HepG2 (cell line): ENCODE results near the gene ZNF670. TPM values are rescaled to one million over a fixed set of nuclear protein-coding genes. Genes with fewer than 3 reads are reported as not detected.

Experiments used
- AGO1 ChIP-seq: fragments of 200-400 bp; formaldehyde crosslinking; IDR thresholded peaks from 2 replicates; pipeline ENCODE4 v1.6.1; 2017; ENCODE audit warnings: mild to moderate bottlenecking, low read depth, low read length, moderate library complexity; ENCODE audit not compliant: poor library complexity, severe bottlenecking
- CERS6 ChIP-seq: sonication (generic); formaldehyde crosslinking; IDR thresholded peaks from 2 replicates; pipeline ENCODE4 v1.5.0; 2020; ENCODE audit warnings: missing genetic modification reagents
- GLMP ChIP-seq: sonication (generic); formaldehyde crosslinking; IDR thresholded peaks from 2 replicates; pipeline ENCODE4 v1.9.0; 2021; ENCODE audit warnings: missing genetic modification reagents, mild to moderate bottlenecking, borderline replicate concordance
- RAD21 ChIP-seq: fragments of 450-650 bp; formaldehyde crosslinking; IDR thresholded peaks from 2 replicates; pipeline ENCODE4 v1.5.0; 2020; ENCODE audit warnings: mild to moderate bottlenecking
- STAG1 ChIP-seq: sonication (generic); formaldehyde crosslinking; IDR thresholded peaks from 2 replicates; pipeline ENCODE4 v1.4.0; 2020; ENCODE audit warnings: missing genetic modification reagents
- TOPORS ChIP-seq: sonication (generic); formaldehyde crosslinking; IDR thresholded peaks from 2 replicates; pipeline ENCODE4 v1.8.0; 2023; ENCODE audit warnings: mild to moderate bottlenecking, missing genetic modification reagents
- ZNF441 ChIP-seq: sonication (generic); formaldehyde crosslinking; IDR thresholded peaks from 2 replicates; pipeline ENCODE4 v1.7.0; 2021; ENCODE audit warnings: missing genetic modification reagents, borderline replicate concordance
- ZNF552 ChIP-seq: sonication (generic); formaldehyde crosslinking; IDR thresholded peaks from 2 replicates; pipeline ENCODE4 v1.9.0; 2022; ENCODE audit warnings: missing genetic modification reagents, mild to moderate bottlenecking, borderline replicate concordance
- ZNF580 ChIP-seq: IDR thresholded peaks from 2 replicates; pipeline ENCODE4 v1.6.1; 2016; ENCODE audit warnings: low read depth, borderline replicate concordance
- ZNF607 ChIP-seq: sonication (generic); formaldehyde crosslinking; IDR thresholded peaks from 2 replicates; pipeline ENCODE4 v1.5.1; 2020; ENCODE audit warnings: missing genetic modification reagents, mild to moderate bottlenecking, borderline replicate concordance
- polyA plus RNA-seq, 8 experiments: library from polyadenylated mRNA; depleted of rRNA in 3 of 8; stranded (reverse) in 7 of 8; unstranded in 1 of 8; fragments of >200 nt; fragmentation: Illumina TruSeq in 4 of 8; extraction: Trizol in 4 of 8; gene quantifications; 2 replicates each; pipeline versions ENCODE4 v1.2.1 to v1.2.3, GENCODE V29; 2011 to 2016; ENCODE audit warnings: low read depth in 4 of 8, missing spikeins in 1 of 8, mixed read lengths in 1 of 8; ENCODE audit not compliant: insufficient read depth in 1 of 8
- total RNA-seq, 5 experiments: library from RNA; depleted of rRNA; stranded (reverse); fragments of >200 nt; fragmentation: Illumina TruSeq; extraction: Trizol; gene quantifications; 2 replicates each; pipeline ENCODE4 v1.2.3, GENCODE V29; 2016; ENCODE audit warnings: low read depth in 1 of 5
- TF ChIP-seq, protein P1 (sequence below): sonication (generic); formaldehyde crosslinking; IDR thresholded peaks from 2 replicates; pipeline ENCODE4 v1.4.0; 2020; ENCODE audit warnings: missing genetic modification reagents
- TF ChIP-seq, protein P2 (sequence below): sonication (generic); formaldehyde crosslinking; IDR thresholded peaks from 2 replicates; pipeline ENCODE4 v1.9.0; 2021; ENCODE audit warnings: missing genetic modification reagents, borderline replicate concordance
- TF ChIP-seq, protein P3 (sequence below): sonication (generic); formaldehyde crosslinking; IDR thresholded peaks from 2 replicates; pipeline ENCODE4 v1.4.0; 2020; ENCODE audit warnings: missing genetic modification reagents
- TF ChIP-seq, protein P4 (sequence below): sonication (generic); formaldehyde crosslinking; IDR thresholded peaks from 2 replicates; pipeline ENCODE4 v1.8.0; 2022; ENCODE audit warnings: missing genetic modification reagents, mild to moderate bottlenecking, moderate library complexity, borderline replicate concordance

Gene ZNF670
- total and polyA plus RNA-seq, 2 of the 13 experiments (the other 11 are each of a cell fraction or from before 2014, with no cell fraction given) = 4.2 to 10.9 TPM

DNA sequence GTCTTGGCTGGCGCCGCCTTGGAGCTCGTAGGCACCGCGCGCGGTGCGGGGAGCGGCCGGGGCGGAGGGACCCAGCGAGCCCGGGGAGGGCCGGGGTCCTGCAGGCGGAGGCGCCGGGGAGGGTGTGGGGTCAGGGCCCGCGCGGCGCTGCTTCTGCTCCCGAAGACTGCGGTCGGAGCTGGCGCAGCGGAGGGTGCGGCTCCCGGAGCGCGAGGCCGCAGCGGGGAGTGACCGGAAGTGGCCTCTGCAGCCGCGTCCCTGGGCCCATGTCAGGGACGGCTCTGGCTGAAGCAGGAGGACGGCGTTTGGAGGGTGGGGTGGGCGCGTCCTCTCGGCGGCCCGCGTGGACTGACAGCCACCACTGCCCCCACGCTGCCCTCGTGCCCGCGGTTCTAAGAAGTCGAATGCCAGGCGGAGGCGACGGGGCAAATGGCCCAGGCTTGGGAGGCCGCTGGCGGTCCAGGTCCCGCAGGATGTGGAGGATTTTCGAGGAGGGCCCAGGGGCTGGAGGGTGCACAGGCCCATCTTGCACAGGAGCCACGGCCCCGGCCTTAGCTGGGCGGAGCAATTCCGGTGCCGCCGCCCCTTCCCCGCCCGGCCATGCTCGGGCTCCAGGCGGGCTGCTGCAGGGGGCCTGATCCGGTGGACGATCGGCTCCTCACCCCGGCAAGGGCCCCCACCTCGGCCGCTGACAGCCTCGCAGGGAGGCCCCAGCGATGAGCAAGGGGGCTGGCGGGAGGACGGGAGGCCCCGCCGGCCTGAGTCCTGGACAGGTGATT is 33.3 kb upstream of the ZNF670 start (continued):
- TF ChIP-seq CERS6 (CRISPR knock-in tag) (no peak), ZNF580 (CRISPR knock-in tag) (peak; percentile 81; the same call in 1 of the 2 replicates), AGO1 (peak; percentile 57), TOPORS (CRISPR knock-in tag) (0 out of 2 replicates have a peak, but pooled peaks have one; percentile 29), ZNF441 (CRISPR knock-in tag) (no peak), RAD21 (CRISPR knock-in tag) (no peak; the same call in 1 of the 2 replicates), GLMP (CRISPR knock-in tag) (no peak), STAG1 (CRISPR knock-in tag) (no peak), ZNF552 (CRISPR knock-in tag) (0 out of 2 replicates have a peak, but pooled peaks have one; percentile 48), ZNF607 (CRISPR knock-in tag) (peak; percentile 57; the same call in 1 of the 2 replicates)
- TF ChIP-seq, protein P1, sequence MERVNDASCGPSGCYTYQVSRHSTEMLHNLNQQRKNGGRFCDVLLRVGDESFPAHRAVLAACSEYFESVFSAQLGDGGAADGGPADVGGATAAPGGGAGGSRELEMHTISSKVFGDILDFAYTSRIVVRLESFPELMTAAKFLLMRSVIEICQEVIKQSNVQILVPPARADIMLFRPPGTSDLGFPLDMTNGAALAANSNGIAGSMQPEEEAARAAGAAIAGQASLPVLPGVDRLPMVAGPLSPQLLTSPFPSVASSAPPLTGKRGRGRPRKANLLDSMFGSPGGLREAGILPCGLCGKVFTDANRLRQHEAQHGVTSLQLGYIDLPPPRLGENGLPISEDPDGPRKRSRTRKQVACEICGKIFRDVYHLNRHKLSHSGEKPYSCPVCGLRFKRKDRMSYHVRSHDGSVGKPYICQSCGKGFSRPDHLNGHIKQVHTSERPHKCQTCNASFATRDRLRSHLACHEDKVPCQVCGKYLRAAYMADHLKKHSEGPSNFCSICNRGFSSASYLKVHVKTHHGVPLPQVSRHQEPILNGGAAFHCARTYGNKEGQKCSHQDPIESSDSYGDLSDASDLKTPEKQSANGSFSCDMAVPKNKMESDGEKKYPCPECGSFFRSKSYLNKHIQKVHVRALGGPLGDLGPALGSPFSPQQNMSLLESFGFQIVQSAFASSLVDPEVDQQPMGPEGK (CRISPR knock-in tag) = peak; percentile 69
- TF ChIP-seq, protein P2, sequence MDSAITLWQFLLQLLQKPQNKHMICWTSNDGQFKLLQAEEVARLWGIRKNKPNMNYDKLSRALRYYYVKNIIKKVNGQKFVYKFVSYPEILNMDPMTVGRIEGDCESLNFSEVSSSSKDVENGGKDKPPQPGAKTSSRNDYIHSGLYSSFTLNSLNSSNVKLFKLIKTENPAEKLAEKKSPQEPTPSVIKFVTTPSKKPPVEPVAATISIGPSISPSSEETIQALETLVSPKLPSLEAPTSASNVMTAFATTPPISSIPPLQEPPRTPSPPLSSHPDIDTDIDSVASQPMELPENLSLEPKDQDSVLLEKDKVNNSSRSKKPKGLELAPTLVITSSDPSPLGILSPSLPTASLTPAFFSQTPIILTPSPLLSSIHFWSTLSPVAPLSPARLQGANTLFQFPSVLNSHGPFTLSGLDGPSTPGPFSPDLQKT (CRISPR knock-in tag) = no peak
- TF ChIP-seq, protein P3, sequence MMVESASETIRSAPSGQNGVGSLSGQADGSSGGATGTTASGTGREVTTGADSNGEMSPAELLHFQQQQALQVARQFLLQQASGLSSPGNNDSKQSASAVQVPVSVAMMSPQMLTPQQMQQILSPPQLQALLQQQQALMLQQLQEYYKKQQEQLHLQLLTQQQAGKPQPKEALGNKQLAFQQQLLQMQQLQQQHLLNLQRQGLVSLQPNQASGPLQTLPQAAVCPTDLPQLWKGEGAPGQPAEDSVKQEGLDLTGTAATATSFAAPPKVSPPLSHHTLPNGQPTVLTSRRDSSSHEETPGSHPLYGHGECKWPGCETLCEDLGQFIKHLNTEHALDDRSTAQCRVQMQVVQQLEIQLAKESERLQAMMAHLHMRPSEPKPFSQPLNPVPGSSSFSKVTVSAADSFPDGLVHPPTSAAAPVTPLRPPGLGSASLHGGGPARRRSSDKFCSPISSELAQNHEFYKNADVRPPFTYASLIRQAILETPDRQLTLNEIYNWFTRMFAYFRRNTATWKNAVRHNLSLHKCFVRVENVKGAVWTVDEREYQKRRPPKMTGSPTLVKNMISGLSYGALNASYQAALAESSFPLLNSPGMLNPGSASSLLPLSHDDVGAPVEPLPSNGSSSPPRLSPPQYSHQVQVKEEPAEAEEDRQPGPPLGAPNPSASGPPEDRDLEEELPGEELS = peak; percentile 47
- TF ChIP-seq, protein P4, sequence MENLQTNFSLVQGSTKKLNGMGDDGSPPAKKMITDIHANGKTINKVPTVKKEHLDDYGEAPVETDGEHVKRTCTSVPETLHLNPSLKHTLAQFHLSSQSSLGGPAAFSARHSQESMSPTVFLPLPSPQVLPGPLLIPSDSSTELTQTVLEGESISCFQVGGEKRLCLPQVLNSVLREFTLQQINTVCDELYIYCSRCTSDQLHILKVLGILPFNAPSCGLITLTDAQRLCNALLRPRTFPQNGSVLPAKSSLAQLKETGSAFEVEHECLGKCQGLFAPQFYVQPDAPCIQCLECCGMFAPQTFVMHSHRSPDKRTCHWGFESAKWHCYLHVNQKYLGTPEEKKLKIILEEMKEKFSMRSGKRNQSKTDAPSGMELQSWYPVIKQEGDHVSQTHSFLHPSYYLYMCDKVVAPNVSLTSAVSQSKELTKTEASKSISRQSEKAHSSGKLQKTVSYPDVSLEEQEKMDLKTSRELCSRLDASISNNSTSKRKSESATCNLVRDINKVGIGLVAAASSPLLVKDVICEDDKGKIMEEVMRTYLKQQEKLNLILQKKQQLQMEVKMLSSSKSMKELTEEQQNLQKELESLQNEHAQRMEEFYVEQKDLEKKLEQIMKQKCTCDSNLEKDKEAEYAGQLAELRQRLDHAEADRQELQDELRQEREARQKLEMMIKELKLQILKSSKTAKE = 0 out of 2 replicates have a peak, but pooled peaks have one; percentile 39
